Endothelial cell of umbilical vein (primary cell): ENCODE measurements around the gene KAZN.

Experiments
- CTCF ChIP-seq, 2 donors: IDR thresholded peaks; 1 replicate in 1 of 2; 2 replicates in 1 of 2; pipeline ENCODE4 v1.5.1; 2011; ENCODE audit warnings: low read length in 2 of 2, mild to moderate bottlenecking in 2 of 2, moderate library complexity in 2 of 2, control low read depth in 1 of 2, inconsistent platforms in 1 of 2, low read depth in 1 of 2; ENCODE audit not compliant: insufficient read depth in 1 of 2; ENCODE audit errors: extremely low read depth in 1 of 2
- JUN ChIP-seq: IDR thresholded peaks from 2 replicates; pipeline ENCODE4 v1.6.1; 2011; ENCODE audit warnings: borderline replicate concordance, low read depth; ENCODE audit not compliant: insufficient read length, insufficient read depth

GRCh38 chr1:15016526-15016925 is 418.0 kb downstream of the KAZN start:
- no peak for TF ChIP-seq CTCF (IDR thresholded peaks at IDR 0.05; ENCODE audit: extremely low read depth in 1 of 2, insufficient read depth in 1 of 2, low read depth in 1 of 2, low read length in 2 of 2)
- TF ChIP-seq JUN = no peak
